Neural cell (in vitro differentiated cells): ENCODE data around the gene ZNF724. TPM values are rescaled to one million over a fixed set of nuclear protein-coding genes. Genes with fewer than 3 reads are reported as not detected.

Experiments used
- H2AFZ ChIP-seq: fragments of 200-600, 300-800 bp; sonication (generic), shearing (Covaris generic); 2 replicates; pipeline ENCODE4 v1.6.0; 2014; ENCODE audit warnings: low read depth, mild to moderate bottlenecking, antibody characterized with exemption, low read length, moderate library complexity
- H3F3A ChIP-seq: fragments of 200-600 bp; shearing (Covaris generic); 2 replicates; pipeline ENCODE4 v1.6.1; 2016; ENCODE audit warnings: mild to moderate bottlenecking, moderate library complexity, mixed read lengths, antibody characterized with exemption, low read length; ENCODE audit not compliant: insufficient read depth, poor library complexity, severe bottlenecking
- H3K27ac ChIP-seq: fragments of 200-600, 300-800 bp; sonication (generic), shearing (Covaris generic); 2 replicates; pipeline ENCODE4 v1.5.1; 2014; ENCODE audit warnings: mild to moderate bottlenecking, low read length, moderate library complexity
- H3K27me3 ChIP-seq: fragments of 300-800, 200-600 bp; sonication (generic), shearing (Covaris generic); 2 replicates; pipeline ENCODE4 v1.6.0; 2014; ENCODE audit warnings: mild to moderate bottlenecking, low read depth, low read length, moderate library complexity; ENCODE audit not compliant: insufficient read depth
- H3K36me3 ChIP-seq: fragments of 300-800, 200-600 bp; sonication (generic), shearing (Covaris generic); 2 replicates; pipeline ENCODE4 v1.5.1; 2014; ENCODE audit warnings: mild to moderate bottlenecking, antibody characterized with exemption, low read length, moderate library complexity; ENCODE audit not compliant: insufficient read depth
- H3K4me2 ChIP-seq: fragments of 300-800, 200-600 bp; sonication (generic), shearing (Covaris generic); 2 replicates; pipeline ENCODE4 v1.6.0; 2014; ENCODE audit warnings: mild to moderate bottlenecking, low read length
- H3K4me3 ChIP-seq: fragments of 300-800, 200-600 bp; sonication (generic), shearing (Covaris generic); 2 replicates; pipeline ENCODE4 v1.5.1; 2014; ENCODE audit warnings: mild to moderate bottlenecking, low read length, moderate library complexity
- H3K79me2 ChIP-seq: fragments of 200-600 bp; shearing (Covaris generic); replicated peaks from 2 replicates; pipeline ENCODE4 v1.6.0; 2014; ENCODE audit warnings: mild to moderate bottlenecking, low read length, moderate library complexity; ENCODE audit not compliant: insufficient read depth
- H3K9ac ChIP-seq: fragments of 300-800, 200-600 bp; sonication (generic), shearing (Covaris generic); 2 replicates; pipeline ENCODE4 v1.6.1; 2016; ENCODE audit warnings: mild to moderate bottlenecking, low read length, mixed read lengths
- H3K9me2 ChIP-seq: fragments of 200-600 bp; shearing (Covaris generic); 2 replicates; pipeline ENCODE4 v1.6.1; 2016; ENCODE audit warnings: mild to moderate bottlenecking, low read length, mixed read lengths; ENCODE audit not compliant: insufficient read depth
- H3K9me3 ChIP-seq: fragments of 200-600, 300-800 bp; sonication (generic), shearing (Covaris generic); 2 replicates; pipeline ENCODE4 v1.6.1; 2016; ENCODE audit warnings: mild to moderate bottlenecking, mixed run types, low read length, moderate library complexity, mixed read lengths
- H4K20me1 ChIP-seq: fragments of 200-600 bp; shearing (Covaris generic); 2 replicates; pipeline ENCODE4 v1.6.1; 2016; ENCODE audit warnings: mild to moderate bottlenecking, mixed run types; ENCODE audit not compliant: insufficient read depth
- CTCF ChIP-seq: fragments of 450-650 bp; IDR thresholded peaks from 2 replicates; pipeline ENCODE4 v1.5.1; 2014; ENCODE audit warnings: antibody characterized with exemption, mild to moderate bottlenecking, moderate library complexity; ENCODE audit not compliant: poor library complexity, severe bottlenecking
- EP300 ChIP-seq: fragments of 450-650 bp; conservative IDR thresholded peaks from 2 replicates; pipeline ENCODE4 v1.6.1; 2014; ENCODE audit warnings: antibody characterized with exemption, mild to moderate bottlenecking, moderate library complexity; ENCODE audit not compliant: poor library complexity, severe bottlenecking
- EZH2 ChIP-seq: fragments of 200-600, 300-800 bp; shearing (Covaris generic), sonication (generic); IDR thresholded peaks from 2 replicates; pipeline ENCODE4 v1.6.1; 2014; ENCODE audit warnings: antibody characterized with exemption, low read length, borderline replicate concordance, mild to moderate bottlenecking; ENCODE audit not compliant: insufficient read depth, poor library complexity, severe bottlenecking
- MXI1 ChIP-seq: fragments of 450-650 bp; conservative IDR thresholded peaks from 2 replicates; pipeline ENCODE4 v1.6.1; 2014; ENCODE audit warnings: antibody characterized with exemption, mild to moderate bottlenecking; ENCODE audit not compliant: poor library complexity, severe bottlenecking
- POLR2AphosphoS5 ChIP-seq: IDR thresholded peaks from 2 replicates; pipeline ENCODE4 v1.6.1; 2012
- RAD21 ChIP-seq: fragments of 450-650 bp; conservative IDR thresholded peaks from 2 replicates; pipeline ENCODE4 v1.6.1; 2014; ENCODE audit warnings: antibody characterized with exemption, mild to moderate bottlenecking, moderate library complexity
- REST ChIP-seq: IDR thresholded peaks from 2 replicates; pipeline ENCODE4 v1.6.1; 2012; ENCODE audit warnings: borderline replicate concordance
- SMC3 ChIP-seq: fragments of 450-650 bp; conservative IDR thresholded peaks from 2 replicates; pipeline ENCODE4 v1.6.1; 2014; ENCODE audit warnings: antibody characterized with exemption, mild to moderate bottlenecking, moderate library complexity; ENCODE audit not compliant: poor library complexity
- TAF1 ChIP-seq: IDR thresholded peaks from 2 replicates; pipeline ENCODE4 v1.6.1; 2012; ENCODE audit warnings: low read depth
- polyA plus RNA-seq: library from polyadenylated mRNA; depleted of rRNA; stranded (reverse); fragments of >200 nt; gene quantifications from 2 replicates; pipeline ENCODE4 v1.2.3, GENCODE V29; 2014

The ZNF724 gene
- polyA plus RNA-seq, 1 donor from 2014 or later, result 2.4 TPM

- Histone ChIP-seq H3K4me3 (no peak overlapping the region), H3K27ac (no peak overlapping the region), H3K36me3 (peaks cover 17% of the 10 kb centered on the region), H2AFZ (no peak overlapping the region), H3K27me3 (no peaks in the 10 kb centered on the region), H4K20me1 (no peaks in the 10 kb centered on the region), H3F3A (no peaks in the 10 kb centered on the region), H3K4me2 (no peak overlapping the region), H3K9me3 (peaks cover 10% of the 10 kb centered on the region), H3K79me2 (peaks cover 22% of the 10 kb centered on the region), H3K9ac (no peak overlapping the region), H3K9me2 (no peaks in the 10 kb centered on the region)
- no peak for TF ChIP-seq EZH2
- no peak for TF ChIP-seq SMC3
- no peak for TF ChIP-seq TAF1
Observed at GRCh38 chr19:23241419-23241818, 8.8 kb downstream of the ZNF724 start.

GRCh38 chr19:23222998-23223652 is 27.1 kb downstream of the ZNF724 start:
- H2AFZ ChIP-seq, result no peak overlapping the region
- H3K27ac ChIP-seq, result no peak overlapping the region
- peaks cover 28% of the 10 kb centered on the region for H3K36me3 ChIP-seq
- no peaks in the 10 kb centered on the region for H3K9me2 ChIP-seq
- no peaks in the 10 kb centered on the region for H3K79me2 ChIP-seq
- H3K9me3 ChIP-seq, result peaks cover 38% of the 10 kb centered on the region
- H3F3A ChIP-seq, result no peaks in the 10 kb centered on the region
- no peaks in the 10 kb centered on the region for H3K27me3 ChIP-seq
- H3K4me3 ChIP-seq, result no peak overlapping the region
- no peak overlapping the region for H3K9ac ChIP-seq
- no peaks in the 10 kb centered on the region for H4K20me1 ChIP-seq
- no peak overlapping the region for H3K4me2 ChIP-seq
- TF ChIP-seq EP300 (no peak), CTCF (no peak), RAD21 (no peak), POLR2AphosphoS5 (no peak), SMC3 (no peak), TAF1 (no peak), EZH2 (no peak), MXI1 (no peak), REST (no peak)
